Body of pancreas (tissue), 4 donors: ENCODE results near the gene SIPA1L3.

Experiments
- POLR2A ChIP-seq, 3 donors: fragments of 450-650 bp; IDR thresholded peaks; one replicate each; pipeline ENCODE4 v1.6.1; 2016; ENCODE audit warnings: antibody characterized with exemption in 3 of 3, mild to moderate bottlenecking in 2 of 3
- TF ChIP-seq, protein P1 (sequence below), 7 experiments: fragments of 450-650 bp in 4 of 7; fragments of 200-600 bp in 3 of 7; sonication (generic) in 3 of 7; IDR thresholded peaks; one replicate each; pipeline ENCODE4 v1.5.1; 2016 to 2019; ENCODE audit warnings: antibody characterized with exemption in 7 of 7

GRCh38 chr19:38250821-38251563 is 344.0 kb downstream of the SIPA1L3 start:
- TF ChIP-seq, protein P1, sequence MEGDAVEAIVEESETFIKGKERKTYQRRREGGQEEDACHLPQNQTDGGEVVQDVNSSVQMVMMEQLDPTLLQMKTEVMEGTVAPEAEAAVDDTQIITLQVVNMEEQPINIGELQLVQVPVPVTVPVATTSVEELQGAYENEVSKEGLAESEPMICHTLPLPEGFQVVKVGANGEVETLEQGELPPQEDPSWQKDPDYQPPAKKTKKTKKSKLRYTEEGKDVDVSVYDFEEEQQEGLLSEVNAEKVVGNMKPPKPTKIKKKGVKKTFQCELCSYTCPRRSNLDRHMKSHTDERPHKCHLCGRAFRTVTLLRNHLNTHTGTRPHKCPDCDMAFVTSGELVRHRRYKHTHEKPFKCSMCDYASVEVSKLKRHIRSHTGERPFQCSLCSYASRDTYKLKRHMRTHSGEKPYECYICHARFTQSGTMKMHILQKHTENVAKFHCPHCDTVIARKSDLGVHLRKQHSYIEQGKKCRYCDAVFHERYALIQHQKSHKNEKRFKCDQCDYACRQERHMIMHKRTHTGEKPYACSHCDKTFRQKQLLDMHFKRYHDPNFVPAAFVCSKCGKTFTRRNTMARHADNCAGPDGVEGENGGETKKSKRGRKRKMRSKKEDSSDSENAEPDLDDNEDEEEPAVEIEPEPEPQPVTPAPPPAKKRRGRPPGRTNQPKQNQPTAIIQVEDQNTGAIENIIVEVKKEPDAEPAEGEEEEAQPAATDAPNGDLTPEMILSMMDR (IDR thresholded peaks at IDR 0.05): no peak
- no peak for TF ChIP-seq POLR2A (IDR thresholded peaks at IDR 0.05)
